ENCODE data around the gene FOXN3. TPM values are rescaled to one million over a fixed set of nuclear protein-coding genes. Genes with fewer than 3 reads are reported as not detected.
A peak's percentile ranks its signal among the peaks of the same experiment; 100 is the strongest.

The FOXN3 gene
- total RNA-seq, 1 donor from 2014 or later = 31.8 TPM

DNA sequence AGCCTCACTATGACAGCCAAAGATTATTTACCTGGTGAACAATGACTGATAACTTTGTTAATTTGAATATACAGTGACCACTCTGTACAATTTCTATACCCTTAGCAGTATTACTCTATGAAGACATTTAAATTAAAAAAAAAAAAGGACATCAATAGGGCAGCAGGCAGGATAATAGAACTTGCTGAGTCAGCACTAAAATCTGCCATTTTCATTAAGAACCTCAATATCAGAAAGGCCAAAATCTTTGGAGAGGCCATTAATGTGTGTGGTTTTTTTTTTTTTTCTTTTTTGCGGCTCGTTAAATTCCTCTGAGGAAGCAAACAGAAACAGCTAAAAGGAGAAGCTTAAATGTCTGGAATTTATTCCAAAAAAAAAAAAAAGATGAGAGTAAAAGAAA, 73.7 kb downstream of the FOXN3 start:
- H3K4me3 ChIP-seq (ENCODE audit: low read length in 3 of 3) = no peak overlapping the region
- H3K27ac ChIP-seq (ENCODE audit: low read depth, low read length) = no peak overlapping the region
- peaks cover 26 to 41% (median 32%) of the 10 kb centered on the region in 3 donors for H3K4me1 ChIP-seq (ENCODE audit: control insufficient read depth in 3 of 3, insufficient read depth in 3 of 3, low read length in 3 of 3)
- H3K36me3 ChIP-seq (ENCODE audit: control insufficient read depth in 3 of 3, insufficient read depth in 3 of 3, low read length in 3 of 3) = no peaks in the 10 kb centered on the region
- H3K9me3 ChIP-seq (ENCODE audit: control insufficient read depth in 3 of 3, low read length in 3 of 3) = no peaks in the 10 kb centered on the region
- no peaks in the 10 kb centered on the region for H3K27me3 ChIP-seq (ENCODE audit: control insufficient read depth in 3 of 3, insufficient read depth in 3 of 3, low read length in 3 of 3)
- no peak overlapping the region for H3K9ac ChIP-seq (ENCODE audit: low read depth in 1 of 3, low read length in 3 of 3)

DNA sequence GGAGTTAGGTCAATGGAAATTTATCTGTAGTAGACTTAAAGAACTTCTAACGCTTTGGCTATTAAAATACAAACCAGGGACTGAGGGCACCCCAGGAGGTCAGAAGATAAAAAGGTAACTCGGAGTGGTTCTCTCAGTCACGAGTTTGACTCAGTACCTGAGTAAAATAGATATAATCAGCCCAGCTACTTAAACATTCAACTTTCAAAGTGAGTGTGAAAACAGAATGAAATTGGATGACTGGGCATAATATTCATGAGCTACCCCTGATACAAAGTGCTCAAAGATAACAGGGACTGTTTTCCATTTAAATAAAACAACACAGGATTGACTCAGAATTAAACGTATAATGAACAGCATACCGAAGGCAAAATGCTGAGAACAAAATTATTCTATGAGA, 75.0 kb downstream of the FOXN3 start:
- no peak overlapping the region for H3K27ac ChIP-seq (ENCODE audit: low read depth, low read length)
- no peaks in the 10 kb centered on the region for H3K27me3 ChIP-seq (ENCODE audit: control insufficient read depth in 3 of 3, insufficient read depth in 3 of 3, low read length in 3 of 3)
- no peak overlapping the region for H3K4me3 ChIP-seq (ENCODE audit: low read length in 3 of 3)
- H3K9me3 ChIP-seq (ENCODE audit: control insufficient read depth in 3 of 3, low read length in 3 of 3) = no peaks in the 10 kb centered on the region
- H3K36me3 ChIP-seq (ENCODE audit: control insufficient read depth in 3 of 3, insufficient read depth in 3 of 3, low read length in 3 of 3) = no peaks in the 10 kb centered on the region
- no peak overlapping the region for H3K9ac ChIP-seq (ENCODE audit: low read depth in 1 of 3, low read length in 3 of 3)
- H3K4me1 ChIP-seq (ENCODE audit: control insufficient read depth in 3 of 3, insufficient read depth in 3 of 3, low read length in 3 of 3) = peaks cover 30 to 42% (median 39%) of the 10 kb centered on the region in 3 donors

DNA sequence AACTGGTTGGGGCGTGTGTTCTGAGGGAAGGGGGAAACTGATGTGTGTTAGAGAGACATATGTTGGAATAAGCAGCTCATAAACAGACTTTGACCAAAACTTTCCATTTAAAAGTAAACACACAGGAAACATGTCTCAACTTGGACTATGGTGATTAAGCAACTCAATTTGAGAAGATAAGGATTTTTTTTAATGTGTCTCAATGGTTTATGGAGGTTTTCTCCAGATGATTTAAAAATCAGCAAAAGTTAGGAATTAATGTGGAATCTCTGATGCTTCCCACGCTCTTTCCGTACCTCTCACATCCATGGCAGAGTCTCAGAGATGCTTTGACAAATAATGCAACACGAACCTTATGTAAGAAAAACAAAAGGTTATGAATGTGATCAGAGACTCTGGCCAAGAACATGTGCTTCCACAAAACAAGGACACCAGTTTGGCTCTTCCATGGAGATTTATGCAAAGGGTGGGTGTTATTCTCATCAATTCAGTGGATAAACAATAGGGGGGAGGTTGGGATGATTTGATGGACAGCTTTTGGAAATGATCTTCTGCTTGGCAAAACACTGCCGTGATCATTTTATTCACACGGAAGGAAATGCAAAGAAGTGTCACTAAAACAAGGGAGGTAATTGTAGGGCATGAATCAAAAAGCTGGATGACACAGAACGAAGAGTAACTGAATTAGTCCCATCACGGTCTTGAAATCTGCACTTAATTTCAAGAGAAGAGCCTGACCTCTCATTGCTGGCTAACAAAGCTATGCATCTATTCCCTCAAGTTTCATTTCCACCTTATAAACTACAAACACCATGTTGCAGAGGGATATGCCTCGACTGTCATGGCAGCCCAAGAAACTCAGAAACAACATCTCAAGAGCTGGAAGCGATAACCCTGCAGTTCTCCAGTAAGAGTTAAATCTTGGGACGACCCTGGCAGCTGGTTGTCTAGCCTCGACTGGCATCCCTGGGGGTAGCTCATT, 76.5 kb downstream of the FOXN3 start:
- no peak overlapping the region for H3K4me3 ChIP-seq (ENCODE audit: low read length in 3 of 3)
- H3K36me3 ChIP-seq (ENCODE audit: control insufficient read depth in 3 of 3, insufficient read depth in 3 of 3, low read length in 3 of 3) = no peaks in the 10 kb centered on the region
- no peak overlapping the region for H3K9ac ChIP-seq (ENCODE audit: low read depth in 1 of 3, low read length in 3 of 3)
- H3K9me3 ChIP-seq (ENCODE audit: control insufficient read depth in 3 of 3, low read length in 3 of 3) = no peaks in the 10 kb centered on the region
- H3K27me3 ChIP-seq (ENCODE audit: control insufficient read depth in 3 of 3, insufficient read depth in 3 of 3, low read length in 3 of 3) = no peaks in the 10 kb centered on the region
- H3K4me1 ChIP-seq (ENCODE audit: control insufficient read depth in 3 of 3, insufficient read depth in 3 of 3, low read length in 3 of 3) = peaks cover 30 to 41% (median 41%) of the 10 kb centered on the region in 3 donors
- H3K27ac ChIP-seq (ENCODE audit: low read depth, low read length) = peak overlapping the region; percentile 25

- peak overlapping the region; percentile 25 for H3K27ac ChIP-seq (ENCODE audit: low read depth, low read length)
- no peaks in the 10 kb centered on the region for H3K36me3 ChIP-seq (ENCODE audit: control insufficient read depth in 3 of 3, insufficient read depth in 3 of 3, low read length in 3 of 3)
- no peaks in the 10 kb centered on the region for H3K27me3 ChIP-seq (ENCODE audit: control insufficient read depth in 3 of 3, insufficient read depth in 3 of 3, low read length in 3 of 3)
- peak overlapping the region in 1 of 3 donors; percentile 5 for H3K9ac ChIP-seq (ENCODE audit: low read depth in 1 of 3, low read length in 3 of 3)
- no peaks in the 10 kb centered on the region for H3K9me3 ChIP-seq (ENCODE audit: control insufficient read depth in 3 of 3, low read length in 3 of 3)
- no peak overlapping the region for H3K4me3 ChIP-seq (ENCODE audit: low read length in 3 of 3)
- H3K4me1 ChIP-seq (ENCODE audit: control insufficient read depth in 3 of 3, insufficient read depth in 3 of 3, low read length in 3 of 3) = peaks cover 27 to 37% (median 32%) of the 10 kb centered on the region in 3 donors
Measured at GRCh38 chr14:89339579-89339978, 77.5 kb downstream of the FOXN3 start.

GRCh38 chr14:89339158-89339557, 77.9 kb downstream of the FOXN3 start:
- Histone ChIP-seq H3K36me3 (ENCODE audit: control insufficient read depth in 3 of 3, insufficient read depth in 3 of 3, low read length in 3 of 3) (no peaks in the 10 kb centered on the region), H3K27me3 (ENCODE audit: control insufficient read depth in 3 of 3, insufficient read depth in 3 of 3, low read length in 3 of 3) (no peaks in the 10 kb centered on the region), H3K9ac (ENCODE audit: low read depth in 1 of 3, low read length in 3 of 3) (peak overlapping the region in 1 of 3 donors; percentile 5), H3K4me3 (ENCODE audit: low read length in 3 of 3) (no peak overlapping the region), H3K27ac (ENCODE audit: low read depth, low read length) (peak overlapping the region; percentile 25), H3K9me3 (ENCODE audit: control insufficient read depth in 3 of 3, low read length in 3 of 3) (no peaks in the 10 kb centered on the region), H3K4me1 (ENCODE audit: control insufficient read depth in 3 of 3, insufficient read depth in 3 of 3, low read length in 3 of 3) (peaks cover 27 to 37% (median 30%) of the 10 kb centered on the region in 3 donors)

GRCh38 chr14:89336338-89336737, 80.7 kb downstream of the FOXN3 start:
- Histone ChIP-seq H3K4me1 (ENCODE audit: control insufficient read depth in 3 of 3, insufficient read depth in 3 of 3, low read length in 3 of 3) (peaks cover 27 to 37% (median 30%) of the 10 kb centered on the region in 3 donors), H3K27me3 (ENCODE audit: control insufficient read depth in 3 of 3, insufficient read depth in 3 of 3, low read length in 3 of 3) (no peaks in the 10 kb centered on the region), H3K36me3 (ENCODE audit: control insufficient read depth in 3 of 3, insufficient read depth in 3 of 3, low read length in 3 of 3) (no peaks in the 10 kb centered on the region), H3K27ac (ENCODE audit: low read depth, low read length) (no peak overlapping the region), H3K9ac (ENCODE audit: low read depth in 1 of 3, low read length in 3 of 3) (no peak overlapping the region), H3K9me3 (ENCODE audit: control insufficient read depth in 3 of 3, low read length in 3 of 3) (no peaks in the 10 kb centered on the region), H3K4me3 (ENCODE audit: low read length in 3 of 3) (no peak overlapping the region)

DNA sequence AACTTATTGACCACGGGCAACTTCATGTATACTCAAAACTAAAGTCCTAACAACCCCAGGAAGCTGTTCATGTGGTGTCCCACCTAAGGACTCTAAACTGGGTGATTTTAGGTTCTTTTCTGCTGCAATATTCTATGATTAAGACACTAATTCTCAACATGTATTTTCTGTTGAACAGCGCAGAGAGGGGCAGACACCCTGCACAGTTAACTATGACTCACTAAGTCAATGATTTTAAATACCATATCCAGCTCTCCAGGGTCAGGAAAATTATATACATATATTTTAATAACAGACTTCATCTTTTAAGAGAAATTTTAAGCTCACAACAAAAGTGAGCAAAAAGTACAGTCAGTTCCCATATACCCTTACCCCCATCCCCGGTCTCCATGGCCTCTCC, 85.0 kb downstream of the FOXN3 start:
- no peak overlapping the region for H3K27ac ChIP-seq (ENCODE audit: low read depth, low read length)
- H3K9me3 ChIP-seq (ENCODE audit: control insufficient read depth in 3 of 3, low read length in 3 of 3) = no peaks in the 10 kb centered on the region
- H3K36me3 ChIP-seq (ENCODE audit: control insufficient read depth in 3 of 3, insufficient read depth in 3 of 3, low read length in 3 of 3) = no peaks in the 10 kb centered on the region
- no peak overlapping the region for H3K9ac ChIP-seq (ENCODE audit: low read depth in 1 of 3, low read length in 3 of 3)
- peaks cover 11 to 17% (median 12%) of the 10 kb centered on the region in 3 donors for H3K4me1 ChIP-seq (ENCODE audit: control insufficient read depth in 3 of 3, insufficient read depth in 3 of 3, low read length in 3 of 3)
- no peak overlapping the region for H3K4me3 ChIP-seq (ENCODE audit: low read length in 3 of 3)
- no peaks in the 10 kb centered on the region for H3K27me3 ChIP-seq (ENCODE audit: control insufficient read depth in 3 of 3, insufficient read depth in 3 of 3, low read length in 3 of 3)

DNA sequence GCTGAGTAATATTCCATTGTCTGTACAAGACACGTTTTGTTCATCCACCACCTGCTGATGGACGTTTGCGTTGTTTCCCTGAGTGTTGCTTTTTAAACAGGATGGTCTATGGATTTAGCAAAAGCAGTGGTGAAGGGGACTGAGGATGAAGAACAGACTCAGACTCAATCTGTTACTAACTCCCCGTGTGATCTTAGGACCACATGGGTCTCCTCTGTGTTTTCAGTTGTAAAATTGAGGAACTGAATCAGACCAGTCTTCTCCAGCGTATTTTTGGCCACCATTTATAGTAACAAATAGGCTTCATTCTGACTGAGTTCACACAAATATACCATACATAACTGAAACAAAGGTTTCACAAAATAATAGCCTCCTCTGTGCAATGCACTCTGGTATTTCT, 85.6 kb downstream of the FOXN3 start:
- Histone ChIP-seq H3K4me3 (ENCODE audit: low read length in 3 of 3) (no peak overlapping the region), H3K9ac (ENCODE audit: low read depth in 1 of 3, low read length in 3 of 3) (no peak overlapping the region), H3K4me1 (ENCODE audit: control insufficient read depth in 3 of 3, insufficient read depth in 3 of 3, low read length in 3 of 3) (peaks cover 10 to 17% (median 11%) of the 10 kb centered on the region in 3 donors), H3K36me3 (ENCODE audit: control insufficient read depth in 3 of 3, insufficient read depth in 3 of 3, low read length in 3 of 3) (no peaks in the 10 kb centered on the region), H3K27ac (ENCODE audit: low read depth, low read length) (no peak overlapping the region), H3K27me3 (ENCODE audit: control insufficient read depth in 3 of 3, insufficient read depth in 3 of 3, low read length in 3 of 3) (no peaks in the 10 kb centered on the region), H3K9me3 (ENCODE audit: control insufficient read depth in 3 of 3, low read length in 3 of 3) (no peaks in the 10 kb centered on the region)

DNA sequence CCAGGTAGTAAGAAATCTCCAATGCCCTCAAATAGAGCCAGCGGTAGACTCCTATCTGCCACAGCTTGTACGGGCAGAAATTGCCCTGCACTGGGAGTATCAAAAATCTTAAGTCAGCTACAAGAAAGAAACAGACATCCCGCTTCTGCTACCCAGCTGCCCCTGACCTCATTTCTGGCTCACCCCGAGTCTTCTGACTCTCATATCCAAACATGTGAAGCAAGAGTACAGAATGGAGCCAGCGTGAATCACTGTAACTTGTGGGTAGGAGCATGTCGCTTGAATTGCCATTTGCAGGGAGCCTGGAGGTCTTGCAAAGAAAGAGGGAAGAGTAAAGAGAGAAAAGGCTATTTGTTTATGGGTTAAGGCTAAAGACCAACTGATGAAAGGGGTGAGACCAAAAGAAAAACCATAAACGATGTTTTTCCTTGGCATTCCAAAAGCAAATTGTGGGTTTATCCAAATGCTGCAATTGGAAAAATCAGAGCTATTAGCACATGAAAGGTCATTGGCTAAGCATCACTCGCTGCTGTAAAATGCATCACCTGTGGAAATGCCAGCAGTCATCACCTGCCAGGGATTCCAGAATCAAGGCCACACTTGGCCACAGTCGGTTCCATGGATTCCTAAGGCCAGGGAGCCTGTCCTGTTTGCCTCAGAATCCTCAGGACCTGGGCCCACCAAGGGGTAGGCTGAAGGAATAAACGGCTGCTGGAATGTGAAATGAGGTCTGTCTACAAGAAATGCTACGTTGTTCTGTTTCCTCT, 86.6 kb downstream of the FOXN3 start:
- Histone ChIP-seq H3K9me3 (ENCODE audit: control insufficient read depth in 3 of 3, low read length in 3 of 3) (no peaks in the 10 kb centered on the region), H3K36me3 (ENCODE audit: control insufficient read depth in 3 of 3, insufficient read depth in 3 of 3, low read length in 3 of 3) (peaks cover 0 to 2% (median 0%) of the 10 kb centered on the region in 3 donors), H3K4me1 (ENCODE audit: control insufficient read depth in 3 of 3, insufficient read depth in 3 of 3, low read length in 3 of 3) (peaks cover 10 to 19% (median 11%) of the 10 kb centered on the region in 3 donors), H3K9ac (ENCODE audit: low read depth in 1 of 3, low read length in 3 of 3) (peak overlapping the region in 1 of 3 donors; percentile 17), H3K27ac (ENCODE audit: low read depth, low read length) (peak overlapping the region; percentile 63), H3K4me3 (ENCODE audit: low read length in 3 of 3) (no peak overlapping the region), H3K27me3 (ENCODE audit: control insufficient read depth in 3 of 3, insufficient read depth in 3 of 3, low read length in 3 of 3) (no peaks in the 10 kb centered on the region)
